Smooth muscle cell of the brain vasculature (primary cell): Measurements from ENCODE around the gene MRPS18A.
"Not testable (repeated sequence)": the region's sequence is repeated elsewhere in the genome, so short reads cannot be mapped to it uniquely, and the experiment has no call there.

ENCODE experiments used
- DNase-seq: peaks from one replicate; pipeline ENCODE4 v3.0.0-alpha.2; 2012; ENCODE audit warnings: low read depth, low spot score

The MRPS18A gene

DNA sequence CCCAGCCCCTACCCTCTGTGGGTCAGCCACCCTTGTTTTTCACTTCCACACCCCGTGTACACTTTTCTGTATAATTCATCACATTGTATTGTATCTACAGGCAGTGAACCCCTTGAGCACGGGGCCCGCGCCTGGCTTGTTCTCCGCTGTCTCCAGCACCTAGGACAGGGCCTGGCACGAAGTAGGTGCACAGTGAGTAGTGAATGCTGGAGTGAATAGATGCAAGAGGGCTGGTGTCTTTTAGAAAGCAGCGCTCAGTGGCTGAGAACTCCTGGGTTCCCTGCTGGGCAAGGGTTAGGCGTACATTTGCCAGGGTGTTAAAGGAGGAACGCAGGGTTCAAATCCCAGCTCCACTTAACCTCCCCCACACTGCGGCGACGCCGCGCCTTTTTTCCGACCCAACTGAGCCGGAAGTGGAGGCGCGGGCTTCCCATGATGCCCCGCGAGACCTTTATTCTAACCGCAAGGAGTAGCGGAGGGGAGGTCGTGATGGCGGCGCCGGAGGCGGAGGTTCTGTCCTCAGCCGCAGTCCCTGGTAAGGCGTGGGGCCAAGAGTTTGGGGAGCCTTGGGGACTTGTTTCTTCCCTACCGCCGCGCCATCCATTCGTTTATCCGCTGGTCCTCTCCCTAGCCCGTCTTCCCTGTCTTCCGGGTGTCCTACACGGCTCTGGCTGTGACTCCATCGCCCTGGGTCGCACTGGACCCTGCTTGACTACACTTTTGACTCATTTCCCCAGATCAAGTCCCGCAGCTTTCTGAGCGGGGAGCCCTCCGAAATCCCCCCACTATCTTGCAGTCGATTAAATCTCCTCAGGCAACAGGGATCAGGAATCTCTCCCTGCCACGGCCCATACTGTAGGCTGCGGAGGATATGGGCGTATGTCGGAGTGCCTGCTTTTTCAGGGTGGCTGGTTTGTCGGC is 51.9 kb downstream of the MRPS18A start, which contains the start of gene MAD2L1BP:
TSS of gene MAD2L1BP (plus strand) at position 454 of the 921 bp plus-strand sequence. CDS start at position 490, 36 bp downstream.
- no peak for DNase-seq

GRCh38 chr6:43634702-43635303 is 52.8 kb downstream of the MRPS18A start:
- DNase-seq = no peak

DNA sequence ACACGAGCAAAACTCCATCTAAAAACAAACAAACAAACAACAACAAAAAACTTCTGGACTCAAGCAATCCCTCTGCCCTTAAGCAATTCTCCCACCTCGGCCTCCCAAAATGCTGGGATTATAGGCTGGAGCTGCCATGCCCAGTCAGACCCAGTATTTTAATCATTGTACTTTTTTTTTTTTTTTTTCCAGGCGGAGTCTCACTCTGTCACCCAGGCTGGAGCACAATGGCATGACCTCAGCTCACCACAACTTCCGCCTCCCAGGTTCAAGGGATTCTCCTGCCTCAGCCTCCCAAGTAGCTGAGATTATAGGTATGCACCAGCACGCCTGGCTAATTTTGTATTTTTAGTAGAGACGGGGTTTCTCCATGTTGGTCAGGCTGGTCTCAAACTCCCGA is 54.6 kb downstream of the MRPS18A start:
- not testable (repeated sequence) for DNase-seq

DNA sequence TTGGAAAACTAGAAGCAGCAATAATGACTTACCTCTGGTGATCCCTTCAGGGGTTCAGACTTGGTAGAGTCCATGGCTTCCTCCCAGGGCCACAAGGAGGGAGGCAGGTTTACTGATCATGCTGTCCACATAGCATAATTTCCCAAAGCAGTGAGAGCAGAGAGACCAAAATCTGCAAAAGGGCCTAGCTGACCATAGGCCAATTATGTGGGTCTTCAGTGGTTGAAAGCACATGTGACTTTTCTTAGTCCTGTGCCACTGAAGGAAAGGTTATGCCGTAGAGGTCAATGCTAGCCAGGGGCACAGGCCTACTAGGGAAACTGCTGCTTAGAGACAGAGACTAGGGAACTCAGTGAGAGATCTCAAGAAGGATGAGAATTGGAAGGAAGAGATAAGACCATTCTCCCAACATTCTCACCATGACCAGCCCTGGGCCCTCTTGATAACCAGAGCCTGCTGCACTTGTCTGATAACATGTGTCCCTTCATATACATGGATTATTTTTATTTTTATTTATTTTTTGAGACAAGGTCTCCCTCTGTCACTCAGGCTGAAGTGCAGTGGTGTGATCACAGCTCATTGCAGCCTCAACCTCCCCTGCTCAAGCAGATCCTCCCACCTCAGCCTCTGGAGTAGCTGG is 56.5 kb downstream of the MRPS18A start:
- no peak for DNase-seq

- DNase-seq = peak; percentile 94
Observed at GRCh38 chr6:43629505-43630300, 57.9 kb downstream of the MRPS18A start.

GRCh38 chr6:43629104-43629504 is 58.5 kb downstream of the MRPS18A start, which contains the start of gene GTPBP2:
GTPBP2 (minus strand) TSS chr6:43629264; CDS start chr6:43629162, 102 bp downstream.
- peak; percentile 99 for DNase-seq

DNA sequence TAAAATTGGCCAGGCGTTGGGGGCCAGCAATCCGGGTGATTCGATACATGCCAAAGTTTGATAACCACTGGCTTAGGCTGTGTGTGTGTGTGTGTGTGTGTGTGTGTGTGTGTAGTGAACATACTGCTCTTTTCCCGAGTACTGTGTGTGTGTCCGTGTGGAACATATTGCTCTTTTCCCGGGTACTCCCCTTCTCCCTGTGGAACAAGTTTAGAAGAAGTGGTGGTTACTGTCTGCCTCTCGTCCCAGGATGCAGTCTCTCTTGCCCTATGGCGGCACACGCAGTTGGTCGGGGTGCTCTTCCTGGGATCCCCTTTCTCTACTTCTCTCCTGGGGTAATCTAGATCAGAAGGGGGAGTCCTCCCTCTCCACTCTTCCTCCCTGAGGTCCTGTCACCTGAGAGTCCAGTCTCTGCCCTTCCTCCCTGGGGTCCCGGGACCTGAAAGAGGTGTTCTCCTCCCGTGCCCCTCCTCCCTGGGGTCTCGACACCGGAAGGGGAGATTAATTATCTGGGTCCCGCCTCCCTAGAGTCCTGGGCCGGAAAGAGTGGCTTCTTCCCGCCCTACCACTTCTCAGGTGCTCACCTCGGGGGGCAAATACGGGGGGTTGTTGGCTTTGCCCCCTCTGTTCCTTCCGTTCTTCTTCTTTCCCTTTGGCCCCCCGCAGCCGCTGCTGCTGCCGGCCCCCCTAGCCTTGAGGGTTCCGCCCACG is 59.0 kb downstream of the MRPS18A start:
- no peak for DNase-seq

- peak; percentile 75 for DNase-seq
Observed at GRCh38 chr6:43627008-43627825, 60.4 kb downstream of the MRPS18A start.

DNA sequence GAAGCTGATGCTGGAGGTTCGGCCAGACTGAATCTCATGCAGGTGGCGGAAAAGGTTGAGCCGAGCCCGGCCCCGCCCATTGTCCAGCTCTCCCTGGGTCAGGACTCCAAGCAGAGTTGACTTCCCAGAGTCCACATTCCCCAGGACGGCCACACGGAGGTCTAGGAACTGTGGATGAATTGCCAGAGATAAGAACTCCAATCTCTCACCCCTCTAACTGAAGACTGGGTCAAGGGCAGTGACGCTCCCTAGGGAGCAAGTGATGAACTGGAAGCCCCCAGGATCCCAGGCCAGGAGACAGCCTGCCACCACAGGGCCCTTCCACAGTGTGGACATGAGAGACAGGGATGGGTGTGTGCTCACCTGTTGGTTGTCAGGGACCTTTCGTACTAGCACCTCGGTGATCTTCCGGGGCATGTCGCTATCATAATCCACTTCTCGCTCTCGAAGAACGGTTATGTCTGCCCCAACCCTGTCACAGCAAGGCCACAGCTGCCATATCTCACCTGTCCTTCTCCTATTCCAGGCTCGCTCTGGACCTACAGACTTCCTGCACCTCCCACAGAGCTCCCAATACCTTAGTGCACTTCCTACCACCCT is 62.1 kb downstream of the MRPS18A start:
- DNase-seq = no peak

DNA sequence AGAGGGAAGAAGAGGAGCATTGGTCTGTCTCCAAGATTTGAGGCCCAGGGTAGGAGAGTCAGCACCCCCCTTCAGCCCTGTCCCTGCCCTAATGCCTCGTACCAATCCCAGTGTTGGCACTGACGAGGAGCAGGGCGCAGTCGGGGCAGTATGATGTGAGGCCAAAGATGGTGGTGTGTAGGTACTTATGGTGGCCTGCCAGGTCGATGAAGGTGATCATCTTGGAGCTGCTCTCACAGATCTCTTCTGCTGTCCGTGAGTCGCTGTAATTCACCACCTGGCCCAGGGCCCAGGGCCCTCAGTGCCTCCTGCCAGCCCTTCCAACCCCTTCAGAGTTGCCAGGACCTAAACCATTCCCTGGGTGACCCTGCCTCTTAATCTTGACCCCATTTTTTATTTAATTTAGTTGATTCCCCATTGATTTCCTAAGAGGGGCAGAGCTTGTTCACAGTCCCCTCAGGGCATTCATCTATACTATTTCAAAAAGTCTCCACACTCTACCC is 62.8 kb downstream of the MRPS18A start:
- no peak for DNase-seq

DNA sequence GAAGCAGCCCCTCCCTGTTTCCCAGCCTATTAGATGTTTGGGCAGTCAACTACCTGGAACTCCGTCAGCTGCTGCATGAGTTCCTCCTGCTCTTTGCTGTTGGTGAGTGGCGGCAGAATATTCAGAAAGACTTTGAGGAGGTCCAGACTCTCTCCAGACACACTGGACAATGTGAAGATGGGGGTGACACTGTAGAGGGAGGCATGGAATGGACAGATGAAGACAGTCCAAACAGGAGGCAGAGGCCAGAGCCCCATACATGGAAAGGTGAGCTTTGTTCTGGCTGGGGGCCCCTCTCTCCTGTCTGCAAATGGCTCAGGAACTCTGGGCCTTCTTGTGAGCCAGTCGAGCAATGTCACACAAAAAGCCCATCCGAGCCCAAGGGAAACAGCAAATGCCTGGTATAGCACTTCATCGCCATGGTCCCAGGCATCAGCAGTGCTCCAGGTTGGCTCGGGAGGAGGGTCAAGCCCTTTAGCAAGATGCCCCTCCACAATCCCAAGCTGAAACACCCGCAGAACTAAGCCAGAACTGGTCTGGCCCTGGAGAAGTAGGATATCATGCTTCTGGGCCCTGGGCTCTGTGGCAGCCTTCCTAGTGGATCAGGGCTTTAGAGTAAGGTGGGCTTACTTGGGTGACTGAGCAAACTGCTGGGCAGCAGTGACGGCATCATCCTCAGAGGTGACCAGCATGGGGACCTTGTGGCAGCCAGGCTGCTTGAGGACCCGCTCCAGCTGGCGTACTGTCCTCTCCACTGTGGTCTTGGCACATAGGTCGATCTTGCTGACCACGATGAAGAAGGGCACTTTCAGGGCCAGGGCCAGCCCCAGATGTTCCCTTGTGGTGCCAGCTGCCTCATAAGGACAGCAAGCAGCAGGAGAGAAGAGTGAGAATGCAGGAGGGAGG is 63.5 kb downstream of the MRPS18A start:
- DNase-seq = no peak

DNA sequence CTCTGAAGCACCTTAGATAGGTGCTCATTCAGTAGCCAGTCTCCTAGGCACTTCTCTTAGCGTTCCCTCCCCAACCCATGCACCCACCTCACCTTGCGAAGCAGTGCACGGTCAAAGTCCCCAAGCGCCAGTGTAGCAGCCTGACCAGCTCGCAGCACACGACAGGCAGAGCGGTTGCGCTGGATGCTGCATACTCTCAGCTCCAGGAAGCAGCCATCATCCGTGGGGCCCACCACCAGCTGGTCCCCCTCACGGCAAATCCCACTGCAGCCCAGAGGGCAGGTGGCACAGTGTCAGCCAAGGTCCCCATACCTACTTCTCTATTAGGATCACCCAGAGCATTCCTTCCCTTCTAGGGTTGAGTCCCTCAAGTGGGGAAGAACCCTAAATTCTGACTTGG is 65.0 kb downstream of the MRPS18A start:
- DNase-seq = no peak

GRCh38 chr6:43621836-43622180 is 65.8 kb downstream of the MRPS18A start:
- no peak for DNase-seq
